Measurements from ENCODE around the gene RAB3B. TPM values are rescaled to one million over a fixed set of nuclear protein-coding genes. Genes with fewer than 3 reads are reported as not detected.

Gene RAB3B
- total RNA-seq, 2 donors from 2014 or later, result 0.04 TPM; not detected in 1

DNA sequence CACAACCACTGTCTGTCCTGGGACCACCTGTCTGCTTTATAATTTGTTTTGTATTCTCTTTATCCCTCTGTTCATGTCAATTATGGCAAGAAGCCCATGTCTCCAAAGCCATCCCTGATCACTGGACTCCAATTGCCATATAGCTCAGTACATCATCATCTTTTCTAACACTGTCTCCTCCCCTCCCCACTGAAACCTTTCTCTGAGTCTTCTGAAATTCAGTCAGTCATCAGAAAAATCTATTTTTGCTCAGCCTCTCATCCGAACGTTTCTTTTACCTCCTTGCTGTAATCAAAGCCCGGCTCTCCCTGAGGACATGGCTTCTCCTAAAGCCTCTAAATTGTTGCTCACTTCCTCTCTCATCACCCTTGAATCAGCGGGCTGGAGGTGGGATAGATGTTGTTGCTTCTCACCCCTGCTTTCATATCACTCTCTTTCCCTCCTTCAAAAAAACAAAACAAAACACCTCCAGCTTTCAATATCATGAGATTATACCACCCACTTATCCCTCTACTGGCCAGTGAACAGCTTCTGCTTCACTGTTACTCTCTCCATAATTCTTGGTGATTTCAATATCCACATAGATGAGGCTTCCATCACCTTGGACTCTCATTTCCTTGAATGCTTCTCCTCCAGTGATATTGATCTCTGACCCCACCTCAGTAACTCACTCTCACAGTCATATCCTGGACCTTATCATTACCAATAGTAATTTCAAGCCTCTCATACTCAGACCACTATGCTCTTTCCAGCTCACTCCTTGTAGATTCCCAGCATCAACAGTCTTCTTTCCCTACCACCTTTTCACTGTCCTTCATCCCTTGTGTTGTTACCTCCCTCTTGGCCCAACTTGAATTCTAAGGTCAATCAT is 27.8 kb downstream of the RAB3B start:
- H3K27me3 ChIP-seq, result no peaks in the 10 kb centered on the region
- no peaks in the 10 kb centered on the region for H3K36me3 ChIP-seq
- TF ChIP-seq, protein P1, sequence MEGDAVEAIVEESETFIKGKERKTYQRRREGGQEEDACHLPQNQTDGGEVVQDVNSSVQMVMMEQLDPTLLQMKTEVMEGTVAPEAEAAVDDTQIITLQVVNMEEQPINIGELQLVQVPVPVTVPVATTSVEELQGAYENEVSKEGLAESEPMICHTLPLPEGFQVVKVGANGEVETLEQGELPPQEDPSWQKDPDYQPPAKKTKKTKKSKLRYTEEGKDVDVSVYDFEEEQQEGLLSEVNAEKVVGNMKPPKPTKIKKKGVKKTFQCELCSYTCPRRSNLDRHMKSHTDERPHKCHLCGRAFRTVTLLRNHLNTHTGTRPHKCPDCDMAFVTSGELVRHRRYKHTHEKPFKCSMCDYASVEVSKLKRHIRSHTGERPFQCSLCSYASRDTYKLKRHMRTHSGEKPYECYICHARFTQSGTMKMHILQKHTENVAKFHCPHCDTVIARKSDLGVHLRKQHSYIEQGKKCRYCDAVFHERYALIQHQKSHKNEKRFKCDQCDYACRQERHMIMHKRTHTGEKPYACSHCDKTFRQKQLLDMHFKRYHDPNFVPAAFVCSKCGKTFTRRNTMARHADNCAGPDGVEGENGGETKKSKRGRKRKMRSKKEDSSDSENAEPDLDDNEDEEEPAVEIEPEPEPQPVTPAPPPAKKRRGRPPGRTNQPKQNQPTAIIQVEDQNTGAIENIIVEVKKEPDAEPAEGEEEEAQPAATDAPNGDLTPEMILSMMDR (IDR thresholded peaks at IDR 0.05), result no peak
- H3K4me1 ChIP-seq, result no peaks in the 10 kb centered on the region
- no peak overlapping the region for H3K4me3 ChIP-seq
- no peaks in the 10 kb centered on the region for H3K9me3 ChIP-seq
- no peak for DNase-seq (ENCODE audit: low spot score)
- H3K27ac ChIP-seq, result no peak overlapping the region

DNA sequence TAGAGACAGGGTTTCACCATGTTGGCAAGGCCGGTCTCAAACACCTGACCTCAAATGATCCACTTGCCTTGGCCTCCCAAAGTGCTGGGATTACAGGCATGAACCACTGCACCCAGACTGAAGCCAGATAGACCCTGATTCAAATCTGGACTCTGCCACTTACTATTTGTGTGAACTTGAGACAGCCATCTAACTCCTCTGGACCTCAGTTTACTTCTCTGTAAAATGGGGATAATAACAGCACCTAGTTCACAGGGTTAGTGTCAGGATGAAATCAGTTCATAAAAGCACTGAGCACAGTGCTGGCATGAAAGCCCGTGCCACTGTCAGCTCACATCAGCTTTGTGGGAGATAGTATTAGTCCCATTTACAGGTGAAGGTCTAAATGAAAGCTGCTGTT is 28.5 kb downstream of the RAB3B start:
- Histone ChIP-seq H3K36me3 (no peaks in the 10 kb centered on the region), H3K27me3 (no peaks in the 10 kb centered on the region), H3K4me1 (no peaks in the 10 kb centered on the region), H3K9me3 (no peaks in the 10 kb centered on the region), H3K4me3 (no peak overlapping the region), H3K27ac (no peak overlapping the region)
- DNase-seq (ENCODE audit: low spot score), result no peak
- TF ChIP-seq, protein P1 (IDR thresholded peaks at IDR 0.05), result no peak

GRCh38 chr1:51961231-51961630 is 29.3 kb downstream of the RAB3B start:
- Histone ChIP-seq H3K9me3 (no peaks in the 10 kb centered on the region), H3K27ac (no peak overlapping the region), H3K4me3 (no peak overlapping the region), H3K4me1 (no peaks in the 10 kb centered on the region), H3K36me3 (no peaks in the 10 kb centered on the region), H3K27me3 (no peaks in the 10 kb centered on the region)
- TF ChIP-seq, protein P1 (IDR thresholded peaks at IDR 0.05), result no peak
- no peak for DNase-seq (ENCODE audit: low spot score)

DNA sequence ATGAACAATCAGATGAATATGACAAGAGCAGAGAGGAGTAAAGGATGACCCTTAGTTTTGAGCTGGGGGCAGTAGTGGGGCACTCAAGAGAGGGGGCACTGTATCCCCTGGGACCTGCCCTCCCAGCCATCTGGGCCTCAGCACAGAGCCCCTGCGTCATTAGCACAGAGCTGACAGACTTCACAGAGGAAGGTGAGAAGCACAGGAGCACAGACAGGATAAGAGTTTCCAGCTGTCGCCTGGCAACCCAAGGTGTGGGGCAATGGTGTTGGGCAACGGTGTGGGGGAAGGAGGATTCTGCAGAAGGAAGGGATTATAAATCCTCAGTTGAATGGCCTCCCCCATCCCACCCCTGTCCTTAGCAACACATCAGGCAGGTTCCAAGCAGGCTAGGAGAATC is 30.2 kb downstream of the RAB3B start:
- DNase-seq (ENCODE audit: low spot score), result no peak
- H3K27ac ChIP-seq, result no peak overlapping the region
- H3K27me3 ChIP-seq, result no peaks in the 10 kb centered on the region
- H3K36me3 ChIP-seq, result no peaks in the 10 kb centered on the region
- H3K4me3 ChIP-seq, result no peak overlapping the region
- H3K4me1 ChIP-seq, result no peaks in the 10 kb centered on the region
- TF ChIP-seq, protein P1 (IDR thresholded peaks at IDR 0.05), result no peak
- no peaks in the 10 kb centered on the region for H3K9me3 ChIP-seq

GRCh38 chr1:51958824-51959223 is 31.7 kb downstream of the RAB3B start:
- no peak for DNase-seq (ENCODE audit: low spot score)
- no peaks in the 10 kb centered on the region for H3K9me3 ChIP-seq
- no peaks in the 10 kb centered on the region for H3K36me3 ChIP-seq
- H3K4me1 ChIP-seq, result no peaks in the 10 kb centered on the region
- TF ChIP-seq, protein P1 (IDR thresholded peaks at IDR 0.05), result no peak
- no peak overlapping the region for H3K27ac ChIP-seq
- H3K27me3 ChIP-seq, result no peaks in the 10 kb centered on the region
- H3K4me3 ChIP-seq, result no peak overlapping the region

DNA sequence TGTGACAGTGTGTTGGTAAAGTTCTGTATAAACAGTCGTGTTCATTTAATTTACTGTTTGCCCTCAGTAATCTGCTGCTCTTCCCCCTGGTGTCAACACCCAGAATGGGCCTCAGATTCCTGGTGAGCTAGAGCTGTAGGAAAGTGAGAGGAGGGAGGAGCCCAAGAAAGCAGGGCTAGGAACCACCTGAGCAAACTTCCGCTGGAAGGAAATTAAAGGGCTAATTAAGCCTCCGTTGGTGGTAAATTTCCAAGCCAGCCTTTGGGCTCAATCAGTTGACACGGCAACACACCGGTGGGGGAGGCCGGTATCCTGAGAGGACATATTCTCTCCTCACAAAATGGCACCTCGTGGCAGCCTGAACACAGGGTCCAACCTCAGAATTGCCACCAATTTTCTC is 32.9 kb downstream of the RAB3B start:
- Histone ChIP-seq H3K27ac (no peak overlapping the region), H3K36me3 (no peaks in the 10 kb centered on the region), H3K9me3 (no peaks in the 10 kb centered on the region), H3K4me1 (no peaks in the 10 kb centered on the region), H3K27me3 (no peaks in the 10 kb centered on the region), H3K4me3 (no peak overlapping the region)
- TF ChIP-seq, protein P1 (IDR thresholded peaks at IDR 0.05), result no peak
- DNase-seq (ENCODE audit: low spot score), result no peak
